ENCODE data around the gene POU6F2. TPM values are rescaled to one million over a fixed set of nuclear protein-coding genes. Genes with fewer than 3 reads are reported as not detected.
A peak's percentile ranks its signal among the peaks of the same experiment; 100 is the strongest.

POU6F2 gene
- polyA plus RNA-seq, 1 donor, result 0.18 TPM

DNA sequence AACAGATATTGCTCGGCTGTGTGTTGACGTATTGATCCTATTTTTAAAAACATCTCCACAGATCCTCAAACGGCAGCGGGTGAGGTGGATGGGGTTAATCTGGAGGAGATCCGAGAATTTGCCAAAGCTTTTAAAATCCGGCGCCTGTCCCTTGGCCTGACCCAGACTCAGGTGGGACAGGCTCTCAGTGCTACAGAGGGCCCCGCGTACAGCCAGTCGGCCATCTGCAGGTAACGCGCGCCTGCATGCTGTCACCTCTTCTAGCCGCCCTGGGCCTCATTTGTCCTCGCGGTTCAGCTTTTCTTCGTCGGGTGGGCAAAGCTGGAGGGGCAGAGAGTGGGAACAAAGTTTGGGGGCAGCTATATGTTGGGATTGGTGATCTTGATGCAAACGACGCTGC is 482.8 kb downstream of the POU6F2 start:
- DNase-seq, result no peak

DNA sequence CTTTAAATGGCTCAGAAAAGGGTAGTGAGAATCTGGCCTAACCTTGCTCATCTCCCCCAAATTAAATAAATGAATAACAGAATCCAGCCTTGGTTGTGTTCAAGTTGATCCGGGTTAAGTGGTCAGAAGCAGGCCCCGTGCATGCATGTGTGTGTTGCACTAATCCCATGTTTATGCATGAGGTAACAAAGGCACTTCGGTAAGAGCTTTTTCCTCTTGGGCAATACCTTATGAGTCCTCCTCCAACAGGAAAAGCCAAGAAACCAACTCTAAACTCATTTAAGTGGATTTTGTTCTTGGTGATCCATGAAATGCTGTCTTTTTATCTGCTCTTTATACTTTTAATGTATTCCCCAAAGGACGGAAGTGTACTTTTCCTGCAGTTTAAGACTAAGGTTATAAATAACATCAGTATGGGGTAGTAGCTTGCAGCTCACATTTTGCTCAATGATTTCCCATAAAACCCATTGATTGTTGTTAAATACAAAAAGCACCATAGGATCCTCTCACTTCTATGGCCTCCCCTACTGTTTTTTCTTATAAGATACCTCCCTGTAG is 483.6 kb downstream of the POU6F2 start:
- DNase-seq, result no peak

DNA sequence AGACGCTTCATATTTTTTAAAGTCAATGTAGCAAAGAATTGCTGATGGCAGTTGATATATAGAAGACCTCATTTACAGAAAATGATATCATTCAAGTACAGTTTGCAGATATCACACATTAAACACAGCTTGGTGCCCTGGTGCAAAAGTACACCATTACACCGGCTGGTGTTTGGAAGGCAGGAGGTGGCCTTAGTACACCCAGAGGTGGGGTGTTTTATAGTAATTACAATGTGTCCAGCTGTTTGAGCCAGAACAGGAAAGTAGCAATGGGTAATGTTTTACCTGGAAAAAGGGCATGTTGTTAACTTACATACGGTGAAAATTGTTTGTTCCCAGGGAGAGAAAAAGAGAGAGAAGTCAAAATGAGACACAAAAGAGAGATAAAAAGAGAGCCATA is 485.5 kb downstream of the POU6F2 start:
- DNase-seq, result no peak

DNA sequence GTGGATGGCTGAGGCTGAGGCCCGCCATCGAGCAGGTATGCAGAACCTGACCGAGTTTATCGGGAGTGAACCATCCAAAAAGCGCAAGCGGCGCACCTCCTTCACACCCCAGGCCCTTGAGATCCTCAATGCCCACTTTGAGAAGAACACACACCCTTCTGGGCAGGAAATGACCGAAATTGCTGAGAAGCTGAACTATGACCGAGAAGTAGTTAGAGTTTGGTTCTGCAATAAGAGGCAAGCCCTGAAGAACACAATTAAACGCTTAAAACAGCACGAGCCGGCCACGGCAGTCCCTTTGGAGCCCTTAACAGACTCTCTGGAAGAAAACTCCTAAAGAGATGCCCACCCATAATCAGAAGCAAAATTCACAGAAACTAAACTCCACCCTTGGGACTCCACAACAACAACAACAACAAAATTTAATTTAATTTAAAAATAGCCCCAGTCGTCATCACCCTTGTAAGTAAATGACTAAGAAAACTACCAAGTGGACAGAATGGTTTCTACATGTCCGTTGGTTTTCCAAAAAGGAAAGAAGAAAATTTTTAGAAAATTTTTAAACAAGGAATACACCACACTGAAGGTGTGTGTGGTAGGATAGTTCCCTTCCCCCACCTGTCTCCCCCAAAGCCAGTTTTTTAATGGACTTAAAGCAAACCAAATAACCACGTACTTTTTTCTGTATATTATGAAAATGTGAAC is 486.8 kb downstream of the POU6F2 start:
- DNase-seq, result no peak

DNA sequence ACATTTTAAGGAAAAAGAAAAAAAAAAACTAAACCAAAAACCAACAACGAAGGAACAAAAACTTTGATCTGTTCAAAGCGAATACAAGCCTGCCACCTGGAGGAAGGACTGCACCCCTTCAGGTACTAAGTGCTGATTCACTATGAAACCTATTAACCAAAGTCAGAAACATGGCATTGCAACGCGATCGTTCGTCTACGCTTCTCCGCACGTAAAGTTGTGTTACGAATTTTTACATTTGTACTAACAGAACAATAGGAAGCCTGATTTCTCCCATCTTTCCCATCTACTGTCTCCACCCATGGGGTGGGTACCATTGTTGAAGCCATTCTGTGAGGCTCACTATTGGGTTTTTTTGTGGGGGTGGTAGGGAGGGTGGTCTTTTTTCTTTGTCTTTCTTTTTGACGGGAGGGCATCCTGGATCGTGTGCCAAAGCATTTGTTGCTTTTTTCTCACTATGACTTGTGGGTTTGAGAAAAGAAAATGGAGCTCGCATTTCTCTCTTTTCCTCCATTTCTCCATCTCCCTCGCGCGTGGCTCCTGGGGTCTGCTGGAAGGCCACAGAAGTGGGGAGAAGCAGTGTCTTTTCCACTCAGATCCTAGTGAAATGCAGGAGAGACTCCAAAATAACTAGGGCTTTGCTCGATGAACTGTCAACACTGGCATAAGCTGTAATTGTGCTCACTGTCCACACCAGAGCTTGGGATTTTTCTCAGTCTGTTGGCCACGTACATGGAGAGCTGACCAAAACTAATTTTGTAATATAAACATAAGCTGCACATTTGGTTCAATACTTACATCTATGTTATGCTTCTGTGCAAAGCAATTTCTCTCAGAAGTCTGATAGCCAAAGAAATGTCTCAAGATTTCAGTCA is 487.6 kb downstream of the POU6F2 start:
- DNase-seq, result peak; percentile 46

DNA sequence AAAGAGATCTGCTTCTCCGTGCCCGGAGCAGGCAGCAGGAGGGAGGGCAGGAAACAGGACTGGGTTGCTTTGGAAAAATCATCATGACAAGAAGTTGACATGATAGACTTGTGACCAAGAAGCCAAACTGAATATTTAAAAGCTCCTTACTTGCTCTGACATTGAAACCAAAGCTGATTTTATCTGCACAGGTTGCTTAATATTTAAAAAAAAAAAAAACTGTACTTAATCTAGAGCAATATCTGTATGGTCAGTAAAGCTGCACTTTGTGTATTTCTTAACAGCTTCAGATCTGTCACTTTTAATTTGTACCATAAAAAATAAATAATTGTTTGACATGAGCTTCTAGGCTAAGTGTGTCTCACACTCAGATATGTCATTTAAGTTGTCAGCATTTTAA is 490.6 kb downstream of the POU6F2 start:
- DNase-seq, result no peak

DNA sequence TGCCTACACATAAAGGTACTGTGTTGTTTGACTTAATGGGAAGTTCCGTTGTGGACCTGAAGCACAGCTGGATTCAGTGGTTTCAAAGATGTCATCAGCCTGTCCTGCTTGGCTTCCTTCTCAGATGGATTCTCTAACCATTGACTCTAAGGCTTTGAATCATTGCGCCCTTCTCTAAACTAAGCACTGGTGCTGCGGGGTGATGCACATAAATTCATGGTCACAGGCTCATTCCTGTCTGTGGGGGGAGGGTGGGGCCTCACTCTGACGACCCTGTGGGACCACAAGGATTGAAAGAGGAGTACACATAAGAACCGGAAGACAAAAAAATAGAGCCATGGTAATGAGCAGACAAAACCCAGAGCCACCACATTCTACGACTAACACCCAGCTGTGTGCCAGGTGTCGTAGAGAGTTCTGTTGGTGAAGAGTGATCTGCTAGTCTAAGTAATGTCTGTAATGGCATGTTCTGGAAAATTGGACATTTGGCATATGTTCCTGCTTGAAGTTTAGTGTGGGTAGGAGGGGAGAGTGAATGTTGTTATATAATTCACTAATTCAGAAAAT is 491.2 kb downstream of the POU6F2 start:
- no peak for DNase-seq

DNA sequence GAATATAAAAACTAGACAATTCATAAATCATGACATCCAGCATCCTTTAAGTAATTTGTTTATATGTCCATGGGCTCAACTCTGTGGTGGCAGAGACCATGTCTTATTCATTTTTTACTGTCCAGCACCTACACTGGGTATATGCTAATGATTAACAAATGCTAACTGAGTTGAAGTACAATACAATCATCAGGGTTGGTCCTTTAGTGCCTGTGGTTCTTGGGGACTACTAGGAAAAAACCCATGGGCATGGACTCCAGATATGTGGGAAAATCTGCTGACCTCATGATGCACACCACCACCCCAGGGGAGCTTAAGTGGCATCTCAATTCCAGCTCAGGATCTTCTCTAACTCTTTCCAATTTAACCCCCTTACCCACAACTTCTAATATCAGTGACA is 503.2 kb downstream of the POU6F2 start:
- no peak for DNase-seq

DNA sequence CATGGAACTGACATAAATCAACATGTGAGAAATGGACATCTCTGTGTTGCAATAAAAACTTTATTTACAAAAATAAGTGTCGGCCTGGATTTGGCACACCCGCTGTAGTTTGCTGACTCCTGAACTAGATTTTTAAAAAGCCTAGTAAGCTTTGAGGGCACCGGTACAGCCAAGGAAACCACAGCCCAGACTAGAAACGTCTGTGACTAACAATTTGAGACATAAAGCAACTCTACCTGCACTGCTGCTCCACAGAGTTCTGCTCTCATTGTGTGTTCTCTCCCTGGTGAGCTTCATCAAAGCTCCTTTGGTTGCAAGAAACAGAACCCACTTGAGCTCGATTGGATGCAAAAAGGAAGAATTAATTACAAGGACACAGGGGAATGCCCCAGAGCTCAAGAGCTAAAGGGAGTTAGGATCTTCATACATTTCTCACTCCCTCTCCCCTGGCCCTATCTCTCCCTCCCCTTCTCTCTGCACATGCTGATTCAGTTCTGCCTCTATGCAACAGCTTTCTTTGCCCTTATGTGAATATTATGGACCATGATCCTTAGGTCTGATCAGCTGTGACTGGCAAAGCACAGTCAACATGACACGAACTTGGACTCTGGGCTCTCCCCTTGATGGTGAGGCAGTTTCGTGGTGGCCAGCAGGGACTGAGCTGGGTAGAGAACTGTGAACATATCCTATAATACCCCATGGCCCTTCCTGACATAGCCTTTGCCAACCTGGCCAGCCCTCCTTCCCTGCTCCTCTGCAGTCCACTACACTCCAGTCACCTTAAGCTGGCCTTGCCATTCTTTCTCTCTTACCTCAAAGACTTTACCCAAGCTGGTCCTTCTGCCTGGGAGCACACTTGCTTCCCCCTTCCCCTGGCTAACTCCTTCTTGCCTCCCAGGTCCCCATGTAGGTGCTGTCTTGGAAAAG is 511.0 kb downstream of the POU6F2 start:
- DNase-seq, result no peak

DNA sequence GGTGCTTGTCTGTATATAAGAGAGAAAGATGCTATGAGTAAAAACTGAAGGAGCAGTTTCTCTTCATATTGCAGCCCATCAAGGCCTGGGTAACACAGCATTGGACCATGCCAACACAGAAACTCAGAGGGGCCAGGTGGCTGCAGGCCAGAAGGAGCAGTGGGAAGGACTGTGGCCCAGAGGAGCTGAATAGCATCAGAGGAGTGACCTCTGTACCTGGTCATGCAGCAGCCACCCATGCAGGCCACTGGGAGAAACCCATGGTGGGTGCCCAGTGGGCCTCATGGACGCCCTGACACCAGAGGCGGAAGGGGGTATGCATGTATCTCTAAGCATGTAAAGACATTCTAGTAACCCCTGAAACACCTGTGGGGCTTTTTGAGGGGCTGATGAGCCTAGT is 512.6 kb downstream of the POU6F2 start:
- no peak for DNase-seq

DNA sequence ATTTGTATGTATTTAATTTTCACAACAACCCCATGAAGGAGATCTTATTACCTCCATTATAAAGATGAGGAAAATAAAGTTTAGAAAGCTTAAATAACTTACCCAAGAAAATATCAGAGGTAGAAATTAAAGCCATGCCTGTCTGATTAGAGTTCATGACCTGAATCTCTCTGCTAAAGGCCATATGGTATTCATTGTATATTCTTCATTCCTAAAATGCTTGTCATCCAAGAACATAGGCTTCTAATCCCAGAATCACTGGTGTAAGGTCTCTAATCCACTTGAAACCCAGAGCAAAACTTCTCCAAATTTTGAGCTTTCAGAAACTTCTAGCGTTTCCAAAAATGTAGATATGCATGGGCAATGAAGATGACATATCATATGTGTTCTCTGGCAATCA is 516.2 kb downstream of the POU6F2 start:
- no peak for DNase-seq

DNA sequence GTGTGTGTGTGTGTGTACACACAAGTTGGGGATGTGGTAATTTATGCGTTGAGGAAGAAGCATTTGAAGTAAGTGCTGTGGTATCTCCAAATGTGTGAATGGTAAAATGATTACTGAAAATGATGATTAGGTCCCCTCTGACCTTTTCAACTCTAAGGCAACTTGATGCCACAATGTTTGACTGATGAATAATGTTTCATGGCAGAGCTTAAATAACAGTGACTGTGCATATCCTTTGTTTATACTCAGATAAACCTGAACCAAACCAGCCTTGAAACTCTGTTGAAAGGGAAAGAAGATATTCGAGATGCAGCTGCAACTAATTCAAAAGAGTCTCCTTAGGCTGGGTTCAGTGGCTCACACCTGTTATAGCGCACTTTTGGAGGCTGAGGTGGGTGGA is 523.6 kb downstream of the POU6F2 start:
- no peak for DNase-seq

DNA sequence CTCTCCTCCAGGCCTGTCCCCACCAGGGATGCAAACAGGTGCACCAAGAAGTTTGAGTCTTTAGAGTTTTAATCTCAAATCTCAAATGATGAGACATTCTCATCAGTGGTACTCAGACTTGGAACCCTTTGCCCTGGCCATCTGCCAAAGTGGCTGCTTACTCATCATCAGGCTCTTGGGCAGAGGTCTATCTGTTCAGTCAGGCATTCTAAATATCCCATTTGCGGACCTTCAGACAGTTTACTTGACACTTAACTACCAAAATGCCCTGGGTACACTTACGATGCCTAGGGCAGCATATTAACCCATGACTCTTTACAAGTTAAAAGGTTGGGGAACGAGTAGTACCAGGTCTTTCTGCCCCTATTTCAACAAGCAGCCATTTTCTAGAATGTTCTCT is 527.3 kb downstream of the POU6F2 start:
- no peak for DNase-seq

DNA sequence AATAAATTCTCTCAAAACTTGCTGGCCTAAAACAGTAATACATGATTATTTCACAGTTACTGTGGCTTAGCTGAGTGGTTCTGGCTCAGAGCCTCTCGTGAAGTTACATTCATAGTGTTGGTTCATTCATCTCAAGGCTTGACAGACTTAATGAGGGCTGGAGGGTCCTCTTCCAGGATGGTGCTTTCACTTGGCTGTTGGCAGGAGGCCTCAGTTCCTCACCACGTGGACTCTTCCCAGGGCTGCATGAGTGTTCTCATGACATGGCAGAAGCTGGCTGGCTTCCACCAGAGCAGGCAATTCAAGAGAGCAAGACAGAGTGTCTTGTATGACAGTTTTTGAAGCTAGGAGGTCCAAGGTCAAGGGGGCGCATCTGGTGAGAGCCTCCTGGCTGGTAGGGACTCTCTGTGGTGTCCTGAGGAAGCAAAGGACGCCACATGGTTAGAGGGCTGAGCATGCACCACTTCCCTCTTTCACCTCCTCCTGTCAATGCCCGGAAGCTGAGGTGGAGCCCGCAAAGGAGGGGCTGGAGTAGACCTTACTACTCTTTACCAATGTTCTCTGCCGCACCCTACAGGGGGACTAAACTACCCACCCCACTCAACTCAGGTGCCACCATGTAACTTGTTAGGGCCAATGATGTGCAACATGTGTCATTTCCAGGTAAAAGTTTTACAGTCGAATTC is 530.3 kb downstream of the POU6F2 start:
- no peak for DNase-seq

DNA sequence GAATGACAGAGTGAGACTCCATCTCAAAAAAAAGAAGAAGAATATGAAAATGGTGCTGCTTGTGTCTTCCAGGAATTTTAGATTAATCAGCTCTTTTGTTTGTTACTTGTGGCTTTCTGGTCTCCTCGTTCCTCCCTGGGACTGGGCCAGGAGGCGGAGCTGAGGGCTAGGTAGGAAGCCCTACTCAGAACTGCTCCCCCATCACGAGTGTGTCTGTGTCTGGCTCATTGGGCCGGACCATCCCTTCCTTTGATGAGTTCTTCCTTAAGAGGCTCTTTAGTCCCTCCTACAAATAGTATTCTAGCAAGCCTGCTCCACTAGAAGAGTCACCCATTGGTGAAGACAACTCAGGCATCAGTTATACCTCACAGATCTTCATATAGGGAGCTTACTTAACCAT is 531.7 kb downstream of the POU6F2 start:
- no peak for DNase-seq

DNA sequence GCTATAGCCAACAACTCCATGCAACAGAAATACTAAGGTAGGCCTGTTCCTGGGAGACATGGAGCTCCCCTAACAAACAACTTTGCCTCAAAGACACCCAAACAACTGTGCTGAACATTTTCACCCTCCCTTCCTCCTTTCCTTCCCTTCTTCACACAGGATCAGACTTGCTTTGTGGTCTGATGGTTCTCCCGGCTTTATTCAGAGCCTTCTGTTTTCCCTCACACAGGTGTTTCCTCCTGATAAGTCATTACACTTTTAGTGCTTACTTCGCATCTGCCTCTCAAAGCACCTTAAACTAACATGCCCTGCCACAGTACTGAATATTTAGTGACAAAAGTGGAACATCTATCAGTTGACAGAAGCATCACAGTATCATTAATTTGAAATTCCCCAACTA is 532.2 kb downstream of the POU6F2 start:
- DNase-seq, result no peak

DNA sequence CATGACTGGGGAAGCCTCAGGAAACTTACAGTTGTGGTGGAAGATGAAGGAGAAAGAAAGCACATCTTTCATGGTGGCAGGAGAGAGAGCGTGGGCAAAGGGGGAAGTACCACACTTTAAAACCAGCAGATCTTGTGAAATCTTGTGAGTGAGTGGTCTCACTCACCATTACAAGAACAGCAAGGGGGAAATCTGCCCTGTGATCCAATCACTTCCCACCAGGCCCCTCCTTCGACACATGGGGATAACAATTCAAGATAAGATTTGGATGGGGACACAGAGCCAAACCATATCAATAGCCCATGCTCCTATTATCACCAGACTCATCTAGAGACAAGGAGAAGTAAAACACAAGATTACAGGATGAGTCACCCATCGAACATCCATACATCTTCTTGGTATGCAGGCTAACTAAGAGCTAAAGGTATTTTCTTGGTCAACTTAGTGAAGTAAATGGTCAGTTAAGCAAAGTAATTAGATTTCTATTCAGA is 533.2 kb downstream of the POU6F2 start:
- DNase-seq, result no peak

DNA sequence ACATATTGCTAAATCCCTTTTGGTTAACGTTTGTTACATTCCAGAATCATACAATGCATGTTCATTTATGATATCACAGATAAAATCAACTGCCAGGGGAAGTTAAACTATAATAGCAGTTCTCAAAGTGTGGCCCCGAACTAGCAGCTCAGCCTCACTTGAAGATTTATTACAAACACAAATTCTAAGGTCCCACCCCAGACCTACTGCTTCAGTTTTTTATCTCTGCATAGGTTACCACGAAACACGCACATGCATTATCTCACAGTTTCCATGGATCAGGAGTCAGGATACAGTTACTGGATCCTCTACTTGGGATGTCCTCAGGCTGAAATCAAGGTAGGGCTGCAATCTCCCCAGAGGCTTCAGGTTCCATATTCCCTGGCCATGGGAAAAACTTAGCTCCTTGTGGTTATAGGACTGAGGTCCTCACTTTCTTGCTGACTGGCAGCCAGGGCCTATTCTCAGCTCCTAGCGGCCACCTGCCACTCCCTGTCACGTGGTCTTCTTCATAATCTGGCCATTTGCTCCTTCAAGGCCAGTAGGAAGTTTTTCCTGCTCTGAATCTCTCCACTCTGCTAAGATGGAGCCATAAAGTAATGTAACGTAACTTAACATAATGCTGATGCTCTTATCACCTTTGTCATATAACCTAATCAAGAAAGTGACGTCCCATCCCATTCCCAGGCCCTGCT is 538.0 kb downstream of the POU6F2 start:
- DNase-seq, result no peak

DNA sequence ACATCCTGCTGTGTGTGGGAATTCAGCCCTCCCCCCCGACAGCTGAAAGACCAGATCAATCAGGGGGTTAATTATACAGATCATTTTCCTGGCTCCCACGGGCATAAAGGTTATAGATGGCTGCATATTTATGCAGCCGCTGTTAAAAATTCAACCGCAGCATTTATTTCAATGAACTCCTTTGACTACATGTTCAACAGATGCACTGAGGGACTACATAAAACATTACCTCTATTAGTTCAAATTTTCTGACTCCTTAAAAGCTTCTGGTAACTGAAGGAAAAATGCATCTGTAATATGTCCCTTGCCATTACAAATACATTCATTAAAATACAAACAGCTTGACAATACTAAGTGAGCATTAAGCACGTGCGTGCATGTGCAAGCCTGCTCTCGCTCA is 538.8 kb downstream of the POU6F2 start:
- no peak for DNase-seq

DNA sequence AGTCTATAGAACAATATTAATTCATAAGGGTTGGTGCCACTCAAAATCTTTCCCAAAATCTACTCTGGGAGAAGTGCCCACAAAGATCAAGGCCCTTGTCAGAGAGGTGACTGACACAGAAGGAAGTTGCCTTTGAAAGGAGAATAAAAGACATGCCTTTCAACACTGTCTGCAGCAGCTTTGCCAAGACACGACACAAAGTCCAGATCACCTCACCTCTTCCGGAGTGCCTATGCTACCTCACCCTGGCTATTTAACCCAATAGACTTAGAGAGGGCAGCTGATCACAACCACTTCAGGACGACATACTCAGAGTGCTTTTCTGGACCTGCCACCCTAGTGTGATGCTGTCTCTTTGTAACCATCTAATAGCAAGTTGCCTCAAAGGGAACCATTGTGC is 539.5 kb downstream of the POU6F2 start:
- DNase-seq, result no peak

Measured in hindlimb muscle (tissue), 1 donor.